GM23338 (cell line): ENCODE measurements around the gene CCDC196. TPM values are rescaled to one million over a fixed set of nuclear protein-coding genes. Genes with fewer than 3 reads are reported as not detected.

Source experiments
- ATAC-seq: fragments of 200-7000 bp; cut with Tn5 transposase; 3 replicates; pipeline ENCODE4 v1.9.1; 2020
- DNase-seq: peaks from one replicate; pipeline ENCODE4 v3.0.0-alpha.2; 2015; ENCODE audit warnings: low spot score
- H2AFZ ChIP-seq: fragments of 200-600 bp; sonication (generic); 2 replicates; pipeline ENCODE4 v1.8.0; 2016; ENCODE audit warnings: antibody characterized with exemption, mild to moderate bottlenecking, moderate library complexity
- H3F3A ChIP-seq: fragments of 200-600 bp; sonication (generic); replicated peaks from 2 replicates; pipeline ENCODE4 v1.8.0; 2017; ENCODE audit warnings: antibody characterized with exemption, mixed run types, low read depth
- H3K27ac ChIP-seq: fragments of 200-600 bp; sonication (generic); 2 replicates; pipeline ENCODE4 v1.6.1; 2016; ENCODE audit warnings: low read depth
- H3K27me3 ChIP-seq: fragments of 200-600 bp; sonication (generic); 2 replicates; pipeline ENCODE4 v1.8.0; 2016; ENCODE audit warnings: mild to moderate bottlenecking, mixed run types, moderate library complexity; ENCODE audit not compliant: insufficient read depth
- H3K36me3 ChIP-seq: fragments of 200-600 bp; sonication (generic); 2 replicates; pipeline ENCODE4 v1.8.0; 2016; ENCODE audit warnings: mild to moderate bottlenecking; ENCODE audit not compliant: insufficient read depth
- H3K4me1 ChIP-seq: fragments of 200-600 bp; sonication (generic); 2 replicates; pipeline ENCODE4 v1.8.0; 2016; ENCODE audit warnings: mild to moderate bottlenecking, moderate library complexity; ENCODE audit not compliant: insufficient read depth
- H3K4me2 ChIP-seq: fragments of 200-600 bp; sonication (generic); 2 replicates; pipeline ENCODE4 v1.7.1; 2017; ENCODE audit warnings: mixed run types
- H3K4me3 ChIP-seq: fragments of 200-600 bp; sonication (generic); 2 replicates; pipeline ENCODE4 v1.6.1; 2016; ENCODE audit warnings: mixed run types
- H3K79me2 ChIP-seq: fragments of 200-600 bp; sonication (generic); replicated peaks from 2 replicates; pipeline ENCODE4 v1.8.0; 2017; ENCODE audit warnings: mild to moderate bottlenecking; ENCODE audit not compliant: insufficient read depth
- H3K9me2 ChIP-seq: fragments of 200-600 bp; sonication (generic); 2 replicates; pipeline ENCODE4 v1.8.0; 2017; ENCODE audit not compliant: insufficient read depth
- H4K20me1 ChIP-seq: fragments of 200-600 bp; sonication (generic); replicated peaks from 2 replicates; pipeline ENCODE4 v1.8.0; 2017; ENCODE audit warnings: mild to moderate bottlenecking; ENCODE audit not compliant: insufficient read depth
- H3K27ac Mint-ChIP-seq: 2 replicates; pipeline ENCODE4 v1.8.0; 2020; ENCODE audit warnings: inconsistent platforms, mild to moderate bottlenecking, moderate library complexity, mixed read lengths
- H3K27me3 Mint-ChIP-seq: 3 replicates; pipeline ENCODE4 v1.8.0; 2022; ENCODE audit warnings: low read depth, mild to moderate bottlenecking, moderate library complexity, mixed read lengths, inconsistent platforms; ENCODE audit not compliant: insufficient read depth, poor library complexity
- H3K36me3 Mint-ChIP-seq: 3 replicates; pipeline ENCODE4 v1.8.0; 2021; ENCODE audit warnings: low read depth, mild to moderate bottlenecking, inconsistent platforms, moderate library complexity, mixed read lengths
- H3K4me1 Mint-ChIP-seq: 3 replicates; pipeline ENCODE4 v1.8.0; 2020; ENCODE audit warnings: mild to moderate bottlenecking, inconsistent platforms, mixed read lengths
- H3K4me3 Mint-ChIP-seq: 3 replicates; pipeline ENCODE4 v1.8.0; 2021; ENCODE audit warnings: moderate library complexity, mild to moderate bottlenecking, inconsistent platforms, mixed read lengths
- H3K9me3 Mint-ChIP-seq: 3 replicates; pipeline ENCODE4 v1.8.0; 2020; ENCODE audit warnings: moderate library complexity, mild to moderate bottlenecking, inconsistent platforms, mixed read lengths
- CREB1 ChIP-seq: fragments of 250-450 bp; sonication (Bioruptor Pico); IDR thresholded peaks from 2 replicates; pipeline ENCODE4 v1.5.0; 2020; ENCODE audit warnings: low read depth, mild to moderate bottlenecking, moderate library complexity
- EZH2 ChIP-seq: fragments of 200-600 bp; sonication (generic); IDR thresholded peaks from one replicate; pipeline ENCODE4 v1.8.0; 2017; ENCODE audit warnings: antibody characterized with exemption, mild to moderate bottlenecking, low read depth; ENCODE audit not compliant: unreplicated experiment
- EZH2phosphoT487 ChIP-seq: fragments of 200-600 bp; sonication (generic); IDR thresholded peaks from one replicate; pipeline ENCODE4 v1.8.1; 2018; ENCODE audit warnings: antibody characterized with exemption; ENCODE audit not compliant: unreplicated experiment
- POLR2AphosphoS5 ChIP-seq: IDR thresholded peaks from 2 replicates; pipeline ENCODE4 v1.6.1; 2016; ENCODE audit warnings: antibody characterized with exemption, low read depth
- STAT1 ChIP-seq: IDR thresholded peaks from one replicate; pipeline ENCODE4 v1.6.1; 2016; ENCODE audit warnings: antibody characterized with exemption; ENCODE audit not compliant: unreplicated experiment
- ZNF331 ChIP-seq: fragments of 250-450 bp; sonication (Bioruptor Pico); IDR thresholded peaks from 2 replicates; pipeline ENCODE4 v1.5.0; 2020; ENCODE audit warnings: low read depth, mild to moderate bottlenecking, moderate library complexity
- polyA plus RNA-seq: library from polyadenylated mRNA; unstranded; fragments of >200 nt; fragmentation: Nextera tagmentation; extraction: Ambion mirVana; gene quantifications from 2 replicates; pipeline ENCODE4 v1.2.1, GENCODE V29; 2016
- total RNA-seq: library from RNA; depleted of rRNA; stranded (reverse); fragments of >200 nt; shearing (Covaris generic); gene quantifications from 2 replicates; pipeline ENCODE4 v1.2.3, GENCODE V29; 2014
- TF ChIP-seq, protein P1 (sequence below), 2 experiments: fragments of 200-600 bp in 1 of 2; sonication (generic) in 1 of 2; conservative IDR thresholded peaks; 2 replicates each; pipeline versions ENCODE4 v1.5.1 to v1.6.1; 2016 to 2017; ENCODE audit warnings: antibody characterized with exemption in 2 of 2, low read depth in 2 of 2, mild to moderate bottlenecking in 2 of 2, moderate library complexity in 1 of 2
- TF ChIP-seq, protein P2 (sequence below): fragments of 250-450 bp; sonication (Bioruptor Pico); IDR thresholded peaks from 2 replicates; pipeline ENCODE4 v1.5.0; 2020; ENCODE audit warnings: mild to moderate bottlenecking, moderate library complexity
- TF ChIP-seq, protein P3 (sequence below): IDR thresholded peaks from one replicate; pipeline ENCODE4 v1.6.1; 2018; ENCODE audit warnings: antibody characterized with exemption; ENCODE audit not compliant: unreplicated experiment

Gene CCDC196
- total and polyA plus RNA-seq, 2 experiments from 2014 or later: 0.27 TPM; not detected in 1

DNA sequence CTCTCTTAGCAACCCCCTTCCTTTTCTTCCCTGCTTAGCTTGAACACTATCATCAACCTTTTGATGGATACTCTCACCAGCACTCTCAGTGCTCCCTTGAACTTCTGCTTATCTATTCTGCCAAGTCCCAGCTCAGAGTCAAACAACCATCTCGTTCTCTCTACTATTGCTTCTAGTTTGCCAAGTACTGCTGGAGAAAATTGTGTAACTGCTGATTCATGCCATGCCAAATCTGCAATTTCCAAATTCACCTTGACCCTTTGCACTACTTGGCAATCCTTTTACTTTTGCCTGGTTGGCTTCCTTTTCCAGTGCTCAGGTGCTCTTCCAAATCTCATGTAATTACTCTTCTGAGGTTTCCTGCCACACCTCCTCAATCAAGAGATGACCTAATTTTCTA, 2.8 kb upstream of the CCDC196 start:
- H3K36me3 ChIP-seq: no peaks in the 10 kb centered on the region
- H3K27ac ChIP-seq: no peak overlapping the region
- H3K36me3 Mint-ChIP-seq: no peaks in the 10 kb centered on the region
- H3K4me1 ChIP-seq: no peaks in the 10 kb centered on the region
- H3K27ac Mint-ChIP-seq: no peak overlapping the region
- H3K4me1 Mint-ChIP-seq: no peaks in the 10 kb centered on the region
- no peak overlapping the region for H3K4me3 Mint-ChIP-seq
- H3K4me2 ChIP-seq: no peak overlapping the region
- H3K79me2 ChIP-seq: no peaks in the 10 kb centered on the region
- H3K27me3 Mint-ChIP-seq: no peaks in the 10 kb centered on the region
- H3K27me3 ChIP-seq: no peaks in the 10 kb centered on the region
- no peaks in the 10 kb centered on the region for H3F3A ChIP-seq
- ATAC-seq (no peak), DNase-seq (no peak)
- H2AFZ ChIP-seq: no peak overlapping the region
- no peak overlapping the region for H3K4me3 ChIP-seq
- no peaks in the 10 kb centered on the region for H3K9me3 Mint-ChIP-seq
- no peaks in the 10 kb centered on the region for H3K9me2 ChIP-seq
- no peaks in the 10 kb centered on the region for H4K20me1 ChIP-seq
- TF ChIP-seq, protein P1, sequence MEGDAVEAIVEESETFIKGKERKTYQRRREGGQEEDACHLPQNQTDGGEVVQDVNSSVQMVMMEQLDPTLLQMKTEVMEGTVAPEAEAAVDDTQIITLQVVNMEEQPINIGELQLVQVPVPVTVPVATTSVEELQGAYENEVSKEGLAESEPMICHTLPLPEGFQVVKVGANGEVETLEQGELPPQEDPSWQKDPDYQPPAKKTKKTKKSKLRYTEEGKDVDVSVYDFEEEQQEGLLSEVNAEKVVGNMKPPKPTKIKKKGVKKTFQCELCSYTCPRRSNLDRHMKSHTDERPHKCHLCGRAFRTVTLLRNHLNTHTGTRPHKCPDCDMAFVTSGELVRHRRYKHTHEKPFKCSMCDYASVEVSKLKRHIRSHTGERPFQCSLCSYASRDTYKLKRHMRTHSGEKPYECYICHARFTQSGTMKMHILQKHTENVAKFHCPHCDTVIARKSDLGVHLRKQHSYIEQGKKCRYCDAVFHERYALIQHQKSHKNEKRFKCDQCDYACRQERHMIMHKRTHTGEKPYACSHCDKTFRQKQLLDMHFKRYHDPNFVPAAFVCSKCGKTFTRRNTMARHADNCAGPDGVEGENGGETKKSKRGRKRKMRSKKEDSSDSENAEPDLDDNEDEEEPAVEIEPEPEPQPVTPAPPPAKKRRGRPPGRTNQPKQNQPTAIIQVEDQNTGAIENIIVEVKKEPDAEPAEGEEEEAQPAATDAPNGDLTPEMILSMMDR (conservative IDR thresholded peaks at IDR 0.05; ENCODE audit: low read depth in 2 of 2): no peak
- TF ChIP-seq, protein P2, sequence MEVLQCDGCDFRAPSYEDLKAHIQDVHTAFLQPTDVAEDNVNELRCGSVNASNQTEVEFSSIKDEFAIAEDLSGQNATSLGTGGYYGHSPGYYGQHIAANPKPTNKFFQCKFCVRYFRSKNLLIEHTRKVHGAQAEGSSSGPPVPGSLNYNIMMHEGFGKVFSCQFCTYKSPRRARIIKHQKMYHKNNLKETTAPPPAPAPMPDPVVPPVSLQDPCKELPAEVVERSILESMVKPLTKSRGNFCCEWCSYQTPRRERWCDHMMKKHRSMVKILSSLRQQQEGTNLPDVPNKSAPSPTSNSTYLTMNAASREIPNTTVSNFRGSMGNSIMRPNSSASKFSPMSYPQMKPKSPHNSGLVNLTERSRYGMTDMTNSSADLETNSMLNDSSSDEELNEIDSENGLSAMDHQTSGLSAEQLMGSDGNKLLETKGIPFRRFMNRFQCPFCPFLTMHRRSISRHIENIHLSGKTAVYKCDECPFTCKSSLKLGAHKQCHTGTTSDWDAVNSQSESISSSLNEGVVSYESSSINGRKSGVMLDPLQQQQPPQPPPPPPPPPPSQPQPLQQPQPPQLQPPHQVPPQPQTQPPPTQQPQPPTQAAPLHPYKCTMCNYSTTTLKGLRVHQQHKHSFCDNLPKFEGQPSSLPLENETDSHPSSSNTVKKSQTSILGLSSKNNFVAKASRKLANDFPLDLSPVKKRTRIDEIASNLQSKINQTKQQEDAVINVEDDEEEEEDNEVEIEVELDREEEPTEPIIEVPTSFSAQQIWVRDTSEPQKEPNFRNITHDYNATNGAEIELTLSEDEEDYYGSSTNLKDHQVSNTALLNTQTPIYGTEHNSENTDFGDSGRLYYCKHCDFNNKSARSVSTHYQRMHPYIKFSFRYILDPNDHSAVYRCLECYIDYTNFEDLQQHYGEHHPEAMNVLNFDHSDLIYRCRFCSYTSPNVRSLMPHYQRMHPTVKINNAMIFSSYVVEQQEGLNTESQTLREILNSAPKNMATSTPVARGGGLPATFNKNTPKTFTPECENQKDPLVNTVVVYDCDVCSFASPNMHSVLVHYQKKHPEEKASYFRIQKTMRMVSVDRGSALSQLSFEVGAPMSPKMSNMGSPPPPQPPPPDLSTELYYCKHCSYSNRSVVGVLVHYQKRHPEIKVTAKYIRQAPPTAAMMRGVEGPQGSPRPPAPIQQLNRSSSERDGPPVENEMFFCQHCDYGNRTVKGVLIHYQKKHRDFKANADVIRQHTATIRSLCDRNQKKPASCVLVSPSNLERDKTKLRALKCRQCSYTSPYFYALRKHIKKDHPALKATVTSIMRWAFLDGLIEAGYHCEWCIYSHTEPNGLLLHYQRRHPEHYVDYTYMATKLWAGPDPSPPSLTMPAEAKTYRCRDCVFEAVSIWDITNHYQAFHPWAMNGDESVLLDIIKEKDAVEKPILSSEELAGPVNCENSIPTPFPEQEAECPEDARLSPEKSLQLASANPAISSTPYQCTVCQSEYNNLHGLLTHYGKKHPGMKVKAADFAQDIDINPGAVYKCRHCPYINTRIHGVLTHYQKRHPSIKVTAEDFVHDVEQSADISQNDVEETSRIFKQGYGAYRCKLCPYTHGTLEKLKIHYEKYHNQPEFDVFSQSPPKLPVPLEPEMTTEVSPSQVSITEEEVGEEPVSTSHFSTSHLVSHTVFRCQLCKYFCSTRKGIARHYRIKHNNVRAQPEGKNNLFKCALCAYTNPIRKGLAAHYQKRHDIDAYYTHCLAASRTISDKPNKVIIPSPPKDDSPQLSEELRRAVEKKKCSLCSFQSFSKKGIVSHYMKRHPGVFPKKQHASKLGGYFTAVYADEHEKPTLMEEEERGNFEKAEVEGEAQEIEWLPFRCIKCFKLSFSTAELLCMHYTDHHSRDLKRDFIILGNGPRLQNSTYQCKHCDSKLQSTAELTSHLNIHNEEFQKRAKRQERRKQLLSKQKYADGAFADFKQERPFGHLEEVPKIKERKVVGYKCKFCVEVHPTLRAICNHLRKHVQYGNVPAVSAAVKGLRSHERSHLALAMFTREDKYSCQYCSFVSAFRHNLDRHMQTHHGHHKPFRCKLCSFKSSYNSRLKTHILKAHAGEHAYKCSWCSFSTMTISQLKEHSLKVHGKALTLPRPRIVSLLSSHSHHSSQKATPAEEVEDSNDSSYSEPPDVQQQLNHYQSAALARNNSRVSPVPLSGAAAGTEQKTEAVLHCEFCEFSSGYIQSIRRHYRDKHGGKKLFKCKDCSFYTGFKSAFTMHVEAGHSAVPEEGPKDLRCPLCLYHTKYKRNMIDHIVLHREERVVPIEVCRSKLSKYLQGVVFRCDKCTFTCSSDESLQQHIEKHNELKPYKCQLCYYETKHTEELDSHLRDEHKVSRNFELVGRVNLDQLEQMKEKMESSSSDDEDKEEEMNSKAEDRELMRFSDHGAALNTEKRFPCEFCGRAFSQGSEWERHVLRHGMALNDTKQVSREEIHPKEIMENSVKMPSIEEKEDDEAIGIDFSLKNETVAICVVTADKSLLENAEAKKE (CRISPR knock-in tag): no peak
- TF ChIP-seq CREB1 (no peak), ZNF331 (CRISPR knock-in tag) (no peak), STAT1 (no peak), EZH2phosphoT487 (no peak), EZH2 (no peak), POLR2AphosphoS5 (no peak)
- TF ChIP-seq, protein P3, sequence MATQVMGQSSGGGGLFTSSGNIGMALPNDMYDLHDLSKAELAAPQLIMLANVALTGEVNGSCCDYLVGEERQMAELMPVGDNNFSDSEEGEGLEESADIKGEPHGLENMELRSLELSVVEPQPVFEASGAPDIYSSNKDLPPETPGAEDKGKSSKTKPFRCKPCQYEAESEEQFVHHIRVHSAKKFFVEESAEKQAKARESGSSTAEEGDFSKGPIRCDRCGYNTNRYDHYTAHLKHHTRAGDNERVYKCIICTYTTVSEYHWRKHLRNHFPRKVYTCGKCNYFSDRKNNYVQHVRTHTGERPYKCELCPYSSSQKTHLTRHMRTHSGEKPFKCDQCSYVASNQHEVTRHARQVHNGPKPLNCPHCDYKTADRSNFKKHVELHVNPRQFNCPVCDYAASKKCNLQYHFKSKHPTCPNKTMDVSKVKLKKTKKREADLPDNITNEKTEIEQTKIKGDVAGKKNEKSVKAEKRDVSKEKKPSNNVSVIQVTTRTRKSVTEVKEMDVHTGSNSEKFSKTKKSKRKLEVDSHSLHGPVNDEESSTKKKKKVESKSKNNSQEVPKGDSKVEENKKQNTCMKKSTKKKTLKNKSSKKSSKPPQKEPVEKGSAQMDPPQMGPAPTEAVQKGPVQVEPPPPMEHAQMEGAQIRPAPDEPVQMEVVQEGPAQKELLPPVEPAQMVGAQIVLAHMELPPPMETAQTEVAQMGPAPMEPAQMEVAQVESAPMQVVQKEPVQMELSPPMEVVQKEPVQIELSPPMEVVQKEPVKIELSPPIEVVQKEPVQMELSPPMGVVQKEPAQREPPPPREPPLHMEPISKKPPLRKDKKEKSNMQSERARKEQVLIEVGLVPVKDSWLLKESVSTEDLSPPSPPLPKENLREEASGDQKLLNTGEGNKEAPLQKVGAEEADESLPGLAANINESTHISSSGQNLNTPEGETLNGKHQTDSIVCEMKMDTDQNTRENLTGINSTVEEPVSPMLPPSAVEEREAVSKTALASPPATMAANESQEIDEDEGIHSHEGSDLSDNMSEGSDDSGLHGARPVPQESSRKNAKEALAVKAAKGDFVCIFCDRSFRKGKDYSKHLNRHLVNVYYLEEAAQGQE: no peak
